CD4-positive, alpha-beta T cell treated with Interleukin-2 at 100 ng/mL for 4 hours (primary cell): ENCODE measurements around the gene XXYLT1.
A peak's percentile ranks its signal among the peaks of the same experiment; 100 is the strongest.
"Not testable (repeated sequence)": the region's sequence is repeated elsewhere in the genome, so short reads cannot be mapped to it uniquely, and the experiment has no call there.

Experiments used
- DNase-seq: peaks from one replicate; pipeline ENCODE4 v3.0.0-alpha.2; 2020; ENCODE audit warnings: low spot score

The XXYLT1 gene, protein sequence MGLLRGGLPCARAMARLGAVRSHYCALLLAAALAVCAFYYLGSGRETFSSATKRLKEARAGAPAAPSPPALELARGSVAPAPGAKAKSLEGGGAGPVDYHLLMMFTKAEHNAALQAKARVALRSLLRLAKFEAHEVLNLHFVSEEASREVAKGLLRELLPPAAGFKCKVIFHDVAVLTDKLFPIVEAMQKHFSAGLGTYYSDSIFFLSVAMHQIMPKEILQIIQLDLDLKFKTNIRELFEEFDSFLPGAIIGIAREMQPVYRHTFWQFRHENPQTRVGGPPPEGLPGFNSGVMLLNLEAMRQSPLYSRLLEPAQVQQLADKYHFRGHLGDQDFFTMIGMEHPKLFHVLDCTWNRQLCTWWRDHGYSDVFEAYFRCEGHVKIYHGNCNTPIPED

DNA sequence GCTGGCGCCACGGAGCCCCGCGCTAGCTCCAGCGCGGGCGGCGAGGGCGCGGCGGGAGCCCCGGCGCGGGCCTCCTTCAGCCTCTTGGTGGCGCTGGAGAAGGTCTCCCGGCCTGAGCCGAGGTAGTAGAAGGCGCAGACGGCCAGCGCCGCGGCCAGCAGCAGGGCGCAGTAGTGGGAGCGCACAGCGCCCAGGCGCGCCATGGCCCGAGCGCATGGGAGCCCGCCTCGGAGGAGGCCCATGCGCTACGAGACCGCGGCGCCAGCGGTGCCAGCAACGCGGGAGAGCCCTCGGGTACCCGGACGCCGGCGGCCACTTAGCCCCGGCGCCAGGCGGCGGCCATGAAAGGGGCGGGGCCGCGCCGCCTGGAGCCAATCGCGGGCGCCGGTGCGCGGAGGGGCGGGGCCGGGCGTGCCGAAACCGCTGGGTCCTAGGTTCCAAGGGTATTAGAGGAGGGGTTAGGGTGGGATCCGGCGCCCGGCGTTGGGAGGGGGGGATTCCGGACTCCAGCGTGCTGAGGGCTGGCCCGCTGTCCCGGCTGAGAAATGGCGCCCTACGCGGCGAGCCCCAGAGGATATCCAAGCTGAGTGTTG, at the start of gene XXYLT1:
Gene XXYLT1 (minus strand): TSS at position 343 of the 593 bp plus-strand sequence. CDS start 101 bp downstream, at position 242.
- DNase-seq, result peak; percentile 91

DNA sequence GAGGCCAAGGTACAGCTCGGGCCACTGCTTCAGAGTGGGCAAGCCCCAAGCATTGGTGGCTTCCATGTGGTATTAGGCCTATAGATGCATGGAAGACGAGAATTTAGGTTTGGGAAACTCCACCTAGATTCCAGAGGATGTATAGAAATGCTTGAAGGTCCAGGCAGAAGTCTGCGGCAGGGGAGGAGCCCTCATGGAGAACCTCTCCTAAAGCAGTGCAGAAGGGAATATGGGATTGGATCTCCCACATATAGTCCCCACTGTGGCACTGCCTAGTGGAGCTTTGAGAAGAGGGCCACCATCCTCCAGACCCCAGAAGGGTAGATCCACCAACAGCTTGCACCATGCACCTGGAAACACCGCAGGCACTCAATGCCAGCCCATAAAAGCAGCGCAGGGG, 48.1 kb upstream of the XXYLT1 start:
- DNase-seq, result no peak

DNA sequence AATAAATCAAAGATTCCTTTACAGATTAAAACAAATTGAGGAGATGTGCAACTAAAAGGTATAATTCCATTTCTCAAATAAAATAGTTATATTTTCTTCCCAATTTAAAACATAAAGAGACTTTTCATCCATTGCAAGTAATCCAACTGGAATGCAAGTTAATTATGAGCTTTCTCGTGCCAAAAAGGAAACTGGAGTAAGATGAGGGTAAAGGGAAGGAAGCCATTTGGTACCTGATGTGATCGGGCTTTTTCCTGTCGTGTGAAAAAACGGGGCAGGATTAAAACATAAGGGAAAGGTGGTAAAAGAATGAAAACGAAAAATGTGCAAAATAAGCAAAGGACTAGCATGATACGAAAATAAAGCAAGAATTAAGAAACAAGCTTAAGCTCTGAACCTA, 41.8 kb upstream of the XXYLT1 start:
- no peak for DNase-seq

DNA sequence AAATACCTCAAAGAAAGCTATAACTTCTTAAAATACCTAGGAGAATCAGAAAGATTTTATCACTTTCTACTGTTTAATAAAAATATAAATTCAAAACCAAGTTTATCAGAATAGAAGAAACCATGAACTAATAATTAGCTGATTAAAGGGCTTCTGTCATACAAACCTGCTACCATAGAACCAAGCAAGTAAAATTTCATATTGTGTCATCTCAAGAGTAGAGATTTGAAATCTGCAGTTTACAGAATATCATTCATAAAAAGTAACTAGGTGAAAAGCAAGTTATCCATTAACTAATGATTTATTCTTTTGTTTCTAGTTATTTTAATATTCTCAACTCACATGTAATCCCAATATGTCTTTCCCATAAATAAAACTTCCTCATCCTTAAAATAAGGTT, 36.8 kb upstream of the XXYLT1 start:
- DNase-seq, result no peak

DNA sequence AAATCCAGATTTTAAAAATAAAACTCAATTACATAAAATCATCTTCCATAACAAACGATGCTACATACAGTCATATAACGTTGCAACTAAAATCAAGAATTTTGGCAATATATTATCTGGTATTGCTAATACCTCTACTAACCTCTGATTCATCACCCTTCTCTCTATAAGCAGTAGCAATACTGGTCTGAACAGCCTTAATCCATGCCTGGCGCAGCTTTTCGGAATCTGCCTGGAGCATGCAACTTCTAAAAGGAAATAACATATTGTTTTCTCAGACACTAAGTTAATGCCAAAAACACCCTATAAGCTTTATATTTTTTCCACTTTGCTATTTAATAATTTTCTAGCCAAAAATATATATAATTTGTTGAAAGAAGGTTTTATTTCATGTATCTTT, 35.4 kb upstream of the XXYLT1 start:
- DNase-seq, result no peak

DNA sequence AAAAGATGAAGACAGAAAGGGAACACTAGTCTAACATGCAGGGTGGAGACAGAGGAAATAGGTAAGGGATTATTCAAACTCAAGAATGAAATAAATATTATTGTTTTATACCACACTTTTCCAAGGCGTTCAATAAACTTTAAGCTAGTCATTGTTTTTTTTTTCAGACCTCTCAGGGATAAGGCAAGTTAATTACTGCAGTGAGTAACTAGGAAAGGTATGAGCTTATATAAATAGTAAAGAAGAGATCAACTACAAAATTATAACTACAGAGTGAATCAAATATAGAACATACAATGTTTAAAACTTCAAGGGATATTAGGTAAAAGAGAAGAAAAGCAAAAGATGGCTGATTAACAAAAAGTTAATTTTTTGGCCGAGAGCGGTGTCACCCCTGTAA, 31.5 kb upstream of the XXYLT1 start:
- DNase-seq, result no peak

DNA sequence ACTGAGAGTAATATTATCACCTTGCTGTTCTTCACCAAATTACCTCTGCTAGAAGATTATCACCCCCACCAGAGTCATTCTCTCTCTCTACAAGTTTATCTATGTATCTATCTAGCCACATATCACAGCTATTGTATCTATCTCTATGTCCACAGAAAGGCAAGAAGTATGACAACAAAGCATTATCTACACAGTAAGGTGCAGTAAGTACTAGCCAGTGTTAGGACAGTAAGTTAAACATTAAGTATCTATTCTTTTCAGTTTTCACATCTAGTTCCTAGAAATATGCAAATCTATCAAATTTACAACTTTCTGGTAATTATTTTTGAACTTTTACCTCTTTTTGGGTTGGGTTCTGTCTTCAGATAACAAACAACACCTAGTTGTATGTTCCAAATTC, 26.5 kb upstream of the XXYLT1 start:
- DNase-seq, result no peak

DNA sequence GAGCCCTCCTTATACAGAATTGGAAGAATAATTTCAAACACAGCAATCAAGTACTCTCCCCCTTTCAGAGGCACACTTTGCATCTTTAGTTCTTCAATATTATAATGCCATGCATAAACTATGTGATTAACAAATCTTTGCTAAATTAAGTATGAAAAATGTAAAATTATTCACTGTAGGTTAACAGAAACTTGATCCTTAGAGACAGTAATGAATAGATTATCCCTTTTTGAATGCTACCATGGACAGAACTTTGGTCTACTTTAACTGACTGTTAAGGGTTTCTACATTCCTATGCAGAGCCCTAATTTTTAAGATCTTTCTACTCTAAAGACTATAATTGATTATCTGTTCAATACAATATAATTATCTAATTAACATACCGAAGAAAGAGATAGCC, 25.7 kb upstream of the XXYLT1 start:
- DNase-seq, result no peak

DNA sequence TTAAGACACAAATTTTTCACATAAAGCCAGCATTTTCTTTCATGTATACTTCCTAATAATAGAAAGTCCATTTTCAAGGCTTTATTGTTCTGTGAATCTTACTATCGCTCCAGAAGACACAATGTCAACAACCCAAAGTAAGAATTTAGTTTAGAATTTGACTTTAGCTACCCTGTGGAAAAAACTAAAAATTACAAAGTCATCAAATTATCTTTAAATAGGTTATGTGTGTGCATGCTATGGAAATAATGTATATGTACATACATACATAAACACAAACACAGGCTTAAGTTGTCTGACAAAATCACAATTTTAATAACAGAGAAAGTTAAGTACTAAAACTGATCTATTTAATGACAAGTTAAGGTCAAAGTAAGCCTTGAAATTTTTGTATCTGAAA, 20.2 kb upstream of the XXYLT1 start:
- DNase-seq, result no peak

DNA sequence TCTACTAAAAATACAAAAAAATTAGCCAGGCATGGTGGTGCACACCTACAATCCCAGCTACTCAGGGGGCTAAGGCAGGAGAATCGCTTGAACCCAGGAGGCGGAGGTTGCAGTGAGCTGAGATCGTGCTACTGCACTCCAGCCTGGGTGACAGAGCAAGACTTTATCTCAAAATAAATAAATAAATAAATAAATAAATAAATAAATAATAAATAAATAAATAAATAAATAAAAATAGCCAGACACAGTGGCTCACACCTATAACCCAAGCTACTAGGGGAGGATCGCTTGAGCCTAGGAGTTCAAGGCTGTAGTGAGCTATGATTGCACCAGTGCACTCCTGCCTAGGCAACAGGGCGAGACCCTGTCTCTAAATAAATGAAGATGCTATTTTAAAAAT, 19.7 kb upstream of the XXYLT1 start:
- DNase-seq, result not testable (repeated sequence)

DNA sequence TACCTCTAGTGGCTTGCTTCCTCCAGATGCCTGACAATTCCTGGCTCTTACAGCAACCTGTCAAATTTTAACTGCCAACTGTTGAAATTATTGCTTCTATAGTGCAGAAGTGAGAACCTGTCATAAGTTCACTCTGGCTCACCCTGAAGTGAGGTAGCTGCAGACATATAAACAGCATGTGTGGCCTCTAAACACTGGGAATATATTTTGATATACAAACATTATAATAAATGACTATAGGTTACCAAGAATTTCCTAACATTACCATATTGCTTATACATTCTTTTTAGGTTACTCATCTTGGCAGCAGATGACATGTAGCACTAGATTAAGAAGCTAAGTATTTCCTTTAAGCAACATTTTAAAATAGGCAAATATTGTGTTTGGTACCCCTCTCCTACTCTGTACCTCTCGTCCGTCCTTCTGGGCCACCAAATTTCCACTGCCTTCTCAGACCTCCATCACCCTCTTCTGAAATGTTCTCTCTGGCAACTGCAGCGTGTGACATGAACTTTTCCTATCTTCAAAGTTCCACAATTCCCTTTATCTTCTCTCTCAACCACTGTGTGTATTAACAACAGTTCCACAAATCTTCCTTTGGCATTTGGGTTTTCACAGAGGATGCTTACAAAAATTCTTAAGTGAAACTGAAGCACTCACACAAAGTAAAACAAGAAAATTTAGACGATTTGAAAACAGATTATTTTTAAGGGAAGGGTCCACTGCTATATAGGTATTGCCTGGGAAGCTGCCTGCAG, 15.3 kb upstream of the XXYLT1 start:
- DNase-seq, result no peak

DNA sequence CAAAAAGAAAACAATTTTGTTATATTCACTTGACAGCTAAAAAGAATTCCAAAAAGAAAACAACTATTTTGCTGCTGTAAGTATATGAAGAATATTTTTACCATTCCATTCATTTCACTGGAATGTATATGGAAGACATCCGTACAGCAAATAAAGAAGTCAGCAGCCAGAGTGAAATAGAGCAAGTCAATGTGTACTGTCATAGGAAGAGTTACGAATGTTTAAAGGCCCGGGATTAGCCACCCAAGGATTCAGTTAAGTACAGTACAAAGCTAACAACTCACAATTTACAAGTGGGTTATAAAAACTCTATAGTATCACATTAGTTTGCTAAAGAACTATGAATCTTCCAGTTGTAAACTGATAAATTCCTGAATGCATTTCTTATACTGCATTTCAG, 14.4 kb upstream of the XXYLT1 start:
- DNase-seq, result no peak

DNA sequence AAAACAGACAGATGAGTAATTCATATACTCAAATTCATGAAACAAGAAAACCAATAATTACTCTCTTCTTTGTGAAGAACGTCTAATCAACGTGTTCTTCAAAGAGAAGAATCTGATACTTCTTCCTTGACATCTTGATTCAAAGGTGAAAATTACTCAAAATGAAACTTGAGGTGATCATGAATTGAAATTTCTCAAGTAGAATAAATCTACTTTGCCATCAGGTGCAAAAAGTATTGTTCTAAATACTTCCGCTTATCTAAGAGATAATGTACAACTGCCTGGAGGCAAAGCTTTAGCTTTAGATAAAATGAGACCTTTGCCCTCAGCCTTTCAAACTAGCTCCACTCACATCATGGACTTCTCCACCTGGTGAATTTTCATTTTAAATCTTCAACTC, 13.9 kb upstream of the XXYLT1 start:
- DNase-seq, result no peak

DNA sequence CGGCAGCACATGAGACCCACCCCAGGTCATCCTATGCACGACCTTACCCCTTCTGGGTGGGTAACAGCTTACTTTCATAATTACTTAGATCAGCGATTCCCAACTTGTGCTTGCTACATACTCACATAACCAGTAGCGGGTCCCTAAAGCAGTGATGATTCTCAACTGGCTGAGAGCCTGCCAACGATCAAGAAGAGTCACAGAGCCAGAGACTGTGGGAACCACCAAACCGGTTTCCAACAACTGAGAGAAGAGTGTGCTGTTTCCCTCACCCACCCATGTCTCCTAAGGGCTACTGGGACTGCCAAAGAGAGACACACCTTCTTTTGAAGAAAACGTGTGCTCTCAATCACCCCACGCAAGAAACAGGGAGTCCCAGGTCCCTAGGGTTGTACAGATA, 12.0 kb upstream of the XXYLT1 start:
- DNase-seq, result no peak

DNA sequence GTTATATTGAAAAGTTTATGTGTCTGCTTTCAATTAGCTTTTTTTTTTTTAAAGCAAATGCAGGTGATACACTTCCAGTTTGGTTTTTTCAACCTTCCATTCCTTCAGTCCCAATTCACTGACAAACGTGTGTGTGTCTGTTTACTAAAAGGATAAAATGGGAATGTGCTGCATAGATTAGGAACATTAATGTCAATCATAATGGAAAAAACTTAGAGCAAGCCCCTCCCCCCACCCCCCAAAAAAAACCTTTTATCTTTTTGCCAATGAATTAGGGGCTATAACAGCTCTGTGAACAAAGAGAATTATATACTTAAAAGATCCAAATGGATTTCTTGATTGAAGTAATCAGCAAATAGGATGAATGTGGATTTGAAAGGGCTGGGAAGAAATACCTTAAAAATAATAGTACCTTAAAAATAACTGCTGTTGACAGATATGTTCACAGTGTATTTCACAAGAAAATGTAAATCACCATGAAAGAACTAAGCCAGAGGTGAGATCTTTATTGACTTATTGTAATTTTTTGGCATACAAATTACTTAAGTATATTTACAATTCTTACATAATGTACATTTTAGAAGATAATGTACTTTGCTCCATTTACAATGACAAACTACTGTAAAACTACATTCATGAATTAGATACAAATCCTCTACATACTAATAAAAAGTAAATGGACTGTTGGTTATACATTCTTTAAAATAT, 3.5 kb upstream of the XXYLT1 start:
- DNase-seq, result no peak

DNA sequence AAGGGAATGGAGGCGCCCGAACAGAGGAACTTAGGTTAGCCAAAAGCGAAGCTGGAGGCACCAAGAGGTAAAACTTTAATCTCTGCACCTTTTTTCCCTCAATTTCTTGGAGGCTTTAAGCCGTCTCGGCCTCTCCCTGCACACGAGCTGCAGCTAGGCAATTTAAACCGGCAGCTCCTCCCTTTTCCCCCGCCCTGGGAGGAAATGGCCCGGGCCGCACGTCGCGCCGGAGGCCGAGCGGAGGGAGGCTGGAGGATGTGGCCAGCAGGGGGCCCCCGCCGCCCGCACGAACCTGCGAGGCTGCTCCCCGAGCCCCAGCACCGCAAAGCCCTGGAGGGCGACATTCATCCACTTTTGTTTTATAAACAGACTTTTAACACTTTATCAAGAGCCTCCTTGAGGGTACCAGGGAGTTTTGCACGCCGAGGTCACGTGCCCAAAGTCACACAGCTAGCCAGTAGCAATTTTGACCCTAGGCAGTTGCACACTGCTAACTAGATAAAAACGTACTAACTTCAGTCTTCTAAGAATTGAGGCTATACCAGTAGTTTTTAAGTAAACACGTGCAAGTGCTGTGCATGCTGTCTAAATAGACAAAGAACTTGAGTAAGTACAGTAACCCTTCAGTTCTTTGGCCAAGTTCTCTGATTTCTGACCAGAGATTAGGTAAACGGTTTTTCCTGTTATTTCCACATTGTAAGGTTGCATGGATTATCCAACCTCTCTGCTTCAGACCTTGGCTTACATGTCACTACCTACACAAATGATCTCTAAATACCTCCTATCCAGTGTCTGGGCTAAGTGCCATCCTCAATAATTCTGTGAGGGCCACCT, 668 bp upstream of the XXYLT1 start:
- DNase-seq, result peak; percentile 89

DNA sequence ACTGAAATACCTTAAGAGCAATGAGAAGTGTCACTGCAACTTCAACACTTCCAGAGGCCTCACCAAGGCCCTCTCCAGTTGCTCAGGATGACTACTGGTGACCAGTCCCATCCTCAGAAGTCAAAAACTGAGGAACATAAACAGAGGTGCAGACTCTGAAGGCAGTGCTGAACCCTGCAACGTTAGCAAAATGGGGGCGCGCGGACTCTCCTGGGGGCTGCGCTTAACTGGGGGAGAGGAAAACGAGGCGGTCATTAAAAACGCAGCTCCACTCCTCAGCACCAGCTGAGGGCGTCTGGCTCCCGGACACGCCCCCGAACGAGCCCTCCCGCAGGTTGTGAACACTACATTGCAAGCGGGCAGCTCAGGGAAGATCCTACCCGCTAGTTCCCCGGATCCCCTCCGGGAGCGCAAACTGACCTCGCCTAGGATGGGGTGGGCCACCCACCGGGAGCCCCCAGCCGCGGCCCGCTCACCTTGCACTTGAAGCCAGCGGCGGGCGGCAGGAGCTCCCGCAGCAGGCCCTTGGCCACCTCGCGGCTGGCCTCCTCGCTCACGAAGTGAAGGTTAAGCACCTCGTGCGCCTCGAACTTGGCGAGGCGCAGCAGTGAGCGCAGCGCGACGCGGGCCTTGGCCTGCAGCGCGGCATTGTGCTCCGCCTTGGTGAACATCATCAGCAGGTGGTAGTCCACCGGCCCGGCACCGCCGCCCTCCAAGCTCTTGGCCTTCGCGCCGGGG, 711 bp downstream of the XXYLT1 start:
- peak; percentile 24 for DNase-seq

DNA sequence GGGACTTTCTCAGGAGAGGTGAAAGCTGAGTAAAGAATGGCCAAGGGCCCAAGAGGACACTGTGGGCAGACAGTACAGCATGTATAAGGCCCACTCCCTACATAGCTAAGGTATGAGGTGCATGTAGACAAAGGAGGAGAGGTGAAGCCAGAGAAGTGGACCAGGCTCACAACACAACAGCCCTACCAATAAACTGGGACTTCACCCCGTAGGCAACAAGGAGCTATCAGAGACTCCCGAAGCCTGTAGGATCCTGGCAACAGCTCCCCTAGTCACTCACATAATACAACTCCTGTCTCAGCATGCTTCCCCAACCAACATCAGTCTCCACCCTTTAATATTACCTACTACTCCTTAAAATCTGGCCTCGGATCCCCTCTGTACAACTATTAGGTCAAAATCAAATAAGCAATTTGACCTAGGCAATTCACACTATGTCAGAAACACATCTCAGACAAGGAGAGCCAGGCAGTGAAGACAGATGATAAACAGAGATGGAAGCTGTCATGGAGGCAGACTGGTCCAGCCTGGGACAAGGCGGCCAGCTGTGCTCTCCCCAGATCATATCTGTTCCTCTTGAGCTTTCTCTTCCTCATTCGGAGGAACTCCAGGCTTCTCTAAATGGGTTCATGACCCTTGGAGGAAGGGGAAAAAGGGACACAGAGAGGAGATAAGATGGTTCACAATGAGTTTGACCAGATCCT, 1.4 kb downstream of the XXYLT1 start:
- DNase-seq, result no peak

DNA sequence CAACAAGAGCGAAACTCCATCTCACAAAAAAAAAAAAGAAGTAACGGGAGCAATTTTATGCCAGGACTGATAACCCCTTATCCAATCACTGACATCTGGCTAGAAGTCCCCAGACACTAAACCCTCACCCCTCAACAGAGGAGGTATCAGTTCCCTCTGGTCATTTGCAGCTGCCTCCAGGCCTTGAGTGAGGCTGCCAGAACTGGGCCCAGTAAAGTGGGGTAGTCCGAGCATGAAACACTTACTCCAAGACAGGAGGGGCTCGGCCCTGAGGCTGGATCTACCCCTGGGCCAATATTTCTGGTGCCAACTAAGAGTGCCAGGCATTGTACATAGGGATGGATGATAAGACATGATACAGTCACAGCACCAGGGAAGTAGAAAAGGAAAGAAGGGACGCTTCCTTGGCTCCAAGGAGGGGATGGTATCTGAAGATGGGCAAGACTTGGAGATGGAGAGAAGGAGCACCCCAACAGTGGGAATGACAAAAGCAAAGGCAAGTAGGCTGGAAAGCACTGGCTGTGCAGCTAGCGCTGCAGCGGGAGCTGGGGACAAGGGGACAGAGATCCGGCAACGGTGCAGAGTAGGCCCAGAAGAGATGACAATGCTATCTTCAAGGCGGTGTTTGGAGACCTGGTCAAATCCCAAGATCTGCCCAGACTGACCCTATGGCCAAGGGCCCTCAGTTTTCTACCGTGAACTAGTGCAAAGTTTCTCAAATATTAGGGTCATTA, 2.2 kb downstream of the XXYLT1 start:
- no peak for DNase-seq

DNA sequence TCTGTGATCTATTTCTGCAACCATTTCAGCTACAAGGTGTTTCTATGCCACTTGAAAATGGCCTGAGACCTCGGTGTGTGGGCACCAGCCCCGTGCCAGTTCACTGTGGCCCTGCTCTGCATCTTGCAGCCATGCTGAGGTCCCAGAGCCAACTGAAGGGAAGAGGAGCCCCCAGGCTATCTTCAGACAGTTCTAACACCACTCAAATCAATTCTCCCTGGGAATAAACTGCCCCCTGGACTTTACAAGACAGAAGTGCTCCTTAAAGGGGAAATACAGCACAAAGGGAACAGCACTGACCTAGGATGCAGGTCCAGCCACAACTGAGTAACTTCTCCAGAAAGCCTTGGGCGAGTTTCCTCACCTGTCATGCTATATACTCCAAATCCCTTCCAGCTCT, 3.9 kb downstream of the XXYLT1 start:
- no peak for DNase-seq
